IgD-negative memory B cell (primary cell): Measurements from ENCODE around the gene EIF4G1. TPM values are rescaled to one million over a fixed set of nuclear protein-coding genes. Genes with fewer than 3 reads are reported as not detected.
A peak's percentile ranks its signal among the peaks of the same experiment; 100 is the strongest.

Experiments used
- H3K27ac Mint-ChIP-seq, 3 donors: one replicate each; pipeline ENCODE4 v1.8.0; 2020 to 2022; ENCODE audit warnings: mild to moderate bottlenecking in 3 of 3, mixed read lengths in 3 of 3, moderate library complexity in 1 of 3
- H3K27me3 Mint-ChIP-seq: one replicate; pipeline ENCODE4 v1.8.0; 2021; ENCODE audit warnings: mixed read lengths
- H3K36me3 Mint-ChIP-seq: one replicate; pipeline ENCODE4 v1.8.0; 2020; ENCODE audit warnings: mild to moderate bottlenecking, mixed read lengths
- H3K4me1 Mint-ChIP-seq, 3 donors: one replicate each; pipeline ENCODE4 v1.8.0; 2020 to 2022; ENCODE audit warnings: mixed read lengths in 3 of 3, mild to moderate bottlenecking in 1 of 3
- H3K4me3 Mint-ChIP-seq, 4 donors: one replicate each; pipeline ENCODE4 v1.8.0; 2020 to 2022; ENCODE audit warnings: mild to moderate bottlenecking in 4 of 4, mixed read lengths in 4 of 4, moderate library complexity in 3 of 4
- H3K9me3 Mint-ChIP-seq, 3 donors: one replicate each; pipeline ENCODE4 v1.8.0; 2020 to 2021; ENCODE audit warnings: mixed read lengths in 3 of 3, mild to moderate bottlenecking in 1 of 3
- polyA plus RNA-seq: library from polyadenylated mRNA; unstranded; fragments of 300-500 nt; fragmentation: Illumina TruSeq; gene quantifications from one replicate; pipeline ENCODE4 v1.2.3, GENCODE V29; 2021

EIF4G1 gene
- polyA plus RNA-seq, 1 donor from 2014 or later = 28.0 TPM

DNA sequence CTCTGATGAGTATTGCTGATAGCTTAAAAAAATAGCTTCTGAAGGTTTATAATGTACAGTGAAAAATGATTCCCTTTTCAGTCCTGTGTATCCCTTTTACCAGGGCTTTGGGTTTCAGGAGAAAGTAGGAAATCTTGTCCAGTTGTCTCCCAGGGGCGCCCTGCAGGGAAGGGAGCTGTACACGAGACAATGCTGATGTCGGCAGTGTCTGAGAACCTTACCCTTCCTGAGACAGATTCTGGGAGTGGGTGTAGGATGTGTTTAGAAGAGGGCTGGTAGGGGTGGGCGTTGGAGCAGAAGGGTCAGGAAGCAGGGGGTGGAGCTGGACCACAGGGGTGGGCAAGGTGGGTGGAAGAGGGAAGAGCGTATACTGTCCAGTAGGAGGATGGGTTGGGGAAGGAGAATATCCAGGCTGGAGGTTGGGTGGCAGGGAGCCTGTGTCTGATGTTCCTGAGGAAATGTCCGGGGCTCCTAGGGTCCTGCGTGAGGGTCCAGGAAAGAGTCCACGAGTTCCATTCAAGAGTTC, 58.0 kb downstream of the EIF4G1 start:
- Mint-ChIP-seq H3K36me3 (peaks cover 7% of the 10 kb centered on the region), H3K27ac (peak overlapping the region in 1 of 3 donors; percentile 61), H3K9me3 (no peaks in the 10 kb centered on the region), H3K27me3 (peaks cover 7% of the 10 kb centered on the region), H3K4me3 (no peak overlapping the region), H3K4me1 (no peaks in the 10 kb centered on the region)

GRCh38 chr3:184372911-184373310, 58.5 kb downstream of the EIF4G1 start:
- Mint-ChIP-seq H3K4me1 (no peaks in the 10 kb centered on the region), H3K4me3 (no peak overlapping the region), H3K27ac (no peak overlapping the region), H3K36me3 (peaks cover 7% of the 10 kb centered on the region), H3K27me3 (peaks cover 11% of the 10 kb centered on the region), H3K9me3 (no peaks in the 10 kb centered on the region)

DNA sequence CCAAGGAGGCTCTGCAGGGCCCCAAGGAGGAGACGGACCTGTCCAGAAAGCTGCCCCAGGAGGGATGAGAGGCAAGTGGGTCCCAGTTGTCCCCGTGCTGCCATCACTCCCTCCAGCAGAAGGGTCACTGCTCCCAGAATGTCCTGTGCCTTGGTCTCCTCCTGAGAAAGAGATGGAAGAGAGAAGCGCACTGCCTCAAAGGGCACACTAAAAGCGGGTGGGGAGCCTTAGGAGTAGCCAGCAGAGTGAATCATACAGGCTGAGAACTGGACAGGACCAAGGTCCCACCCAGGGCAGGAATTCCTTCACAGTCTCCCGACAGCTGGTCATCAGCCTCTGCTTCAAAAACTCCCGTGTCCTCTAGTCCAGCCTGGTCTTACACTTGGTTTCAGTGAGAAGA, 59.0 kb downstream of the EIF4G1 start:
- H3K36me3 Mint-ChIP-seq = peaks cover 4% of the 10 kb centered on the region
- no peak overlapping the region for H3K27ac Mint-ChIP-seq
- H3K27me3 Mint-ChIP-seq = peaks cover 16% of the 10 kb centered on the region
- no peak overlapping the region for H3K4me3 Mint-ChIP-seq
- H3K9me3 Mint-ChIP-seq = no peaks in the 10 kb centered on the region
- no peaks in the 10 kb centered on the region for H3K4me1 Mint-ChIP-seq

GRCh38 chr3:184375747-184376461, 61.5 kb downstream of the EIF4G1 start:
- Mint-ChIP-seq H3K27me3 (peaks cover 28% of the 10 kb centered on the region), H3K36me3 (peaks cover 4% of the 10 kb centered on the region), H3K27ac (peak overlapping the region in 1 of 3 donors; percentile 6), H3K9me3 (no peaks in the 10 kb centered on the region), H3K4me3 (no peak overlapping the region), H3K4me1 (peaks cover 0 to 5% (median 1%) of the 10 kb centered on the region in 3 donors)

DNA sequence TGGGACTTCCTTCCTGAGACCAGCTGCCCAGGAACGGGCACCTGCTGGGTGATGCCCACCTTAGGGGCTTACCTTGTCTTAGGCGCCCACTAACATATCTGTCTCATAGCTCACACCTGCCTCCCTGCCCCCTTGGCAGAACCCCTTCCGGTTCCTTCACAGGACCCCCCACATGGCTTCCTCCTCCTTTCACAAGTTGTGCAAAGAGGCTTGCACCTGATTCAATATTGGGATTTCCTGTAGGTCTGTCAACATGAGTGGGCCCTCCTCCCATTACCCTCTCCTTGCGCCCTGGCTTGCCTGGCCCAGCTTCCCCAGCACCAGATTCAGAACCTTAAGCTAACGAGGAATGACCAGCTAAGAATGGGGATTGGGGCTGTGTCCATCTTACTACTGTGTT, 63.0 kb downstream of the EIF4G1 start:
- H3K9me3 Mint-ChIP-seq = no peaks in the 10 kb centered on the region
- H3K27me3 Mint-ChIP-seq = peaks cover 37% of the 10 kb centered on the region
- H3K4me1 Mint-ChIP-seq = peaks cover 0 to 8% (median 3%) of the 10 kb centered on the region in 3 donors
- peaks cover 4% of the 10 kb centered on the region for H3K36me3 Mint-ChIP-seq
- H3K4me3 Mint-ChIP-seq = no peak overlapping the region
- H3K27ac Mint-ChIP-seq = no peak overlapping the region

- Mint-ChIP-seq H3K36me3 (peaks cover 4% of the 10 kb centered on the region), H3K27ac (peak within 1 kb of the TSS in 1 of 3 donors; percentile 73), H3K27me3 (peaks cover 43% of the 10 kb centered on the region), H3K4me3 (peak within 1 kb of the TSS in 3 of 4 donors; percentile 24 to 91 (median 58)), H3K9me3 (no peaks in the 10 kb centered on the region), H3K4me1 (peaks cover 0 to 8% (median 3%) of the 10 kb centered on the region in 3 donors)
Observed at GRCh38 chr3:184377882-184378445, 63.6 kb downstream of the EIF4G1 start, which contains the start of gene THPO. THPO (minus strand) TSS chr3:184378207; CDS start chr3:184376259, 1,948 bp downstream.

DNA sequence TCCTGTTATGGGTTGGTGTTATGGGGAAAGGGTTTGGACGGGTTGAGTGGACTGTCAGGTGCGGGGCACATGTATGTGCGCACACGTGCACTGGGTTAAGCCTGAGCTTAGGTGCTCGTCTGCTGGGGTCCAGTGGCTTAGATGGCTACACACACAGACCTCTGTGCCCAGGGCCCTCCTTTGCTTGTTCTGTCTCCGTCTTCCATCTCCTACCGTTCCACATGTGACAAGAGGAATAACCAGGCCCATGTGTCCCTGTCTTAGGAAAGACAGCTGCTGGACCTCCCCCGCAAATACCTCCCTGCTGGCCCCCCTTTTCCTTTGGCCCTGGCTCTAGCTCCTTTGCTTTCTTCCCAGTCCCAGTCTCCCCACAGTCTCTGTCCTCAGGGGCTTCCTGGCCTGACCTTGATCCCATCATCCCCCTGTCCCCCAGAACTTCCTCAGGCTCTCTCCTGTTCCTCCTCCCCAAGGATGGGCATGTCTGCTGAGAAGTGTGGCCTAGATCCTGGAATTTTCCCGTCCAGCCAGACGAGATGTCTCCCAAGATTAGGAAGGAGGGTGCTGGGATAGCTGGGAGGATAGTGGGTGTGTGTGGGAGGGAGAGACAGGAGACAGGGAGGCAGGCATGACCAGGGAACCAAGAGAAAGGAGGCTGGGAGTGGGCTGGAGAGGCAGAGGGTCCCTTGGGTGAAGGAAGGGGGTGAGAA, 64.4 kb downstream of the EIF4G1 start:
- peaks cover 4% of the 10 kb centered on the region for H3K36me3 Mint-ChIP-seq
- H3K9me3 Mint-ChIP-seq = no peaks in the 10 kb centered on the region
- peak overlapping the region in 3 of 4 donors; percentile 24 to 91 (median 58) for H3K4me3 Mint-ChIP-seq
- peaks cover 0 to 8% (median 3%) of the 10 kb centered on the region in 3 donors for H3K4me1 Mint-ChIP-seq
- peak overlapping the region in 1 of 3 donors; percentile 73 for H3K27ac Mint-ChIP-seq
- H3K27me3 Mint-ChIP-seq = peaks cover 45% of the 10 kb centered on the region

DNA sequence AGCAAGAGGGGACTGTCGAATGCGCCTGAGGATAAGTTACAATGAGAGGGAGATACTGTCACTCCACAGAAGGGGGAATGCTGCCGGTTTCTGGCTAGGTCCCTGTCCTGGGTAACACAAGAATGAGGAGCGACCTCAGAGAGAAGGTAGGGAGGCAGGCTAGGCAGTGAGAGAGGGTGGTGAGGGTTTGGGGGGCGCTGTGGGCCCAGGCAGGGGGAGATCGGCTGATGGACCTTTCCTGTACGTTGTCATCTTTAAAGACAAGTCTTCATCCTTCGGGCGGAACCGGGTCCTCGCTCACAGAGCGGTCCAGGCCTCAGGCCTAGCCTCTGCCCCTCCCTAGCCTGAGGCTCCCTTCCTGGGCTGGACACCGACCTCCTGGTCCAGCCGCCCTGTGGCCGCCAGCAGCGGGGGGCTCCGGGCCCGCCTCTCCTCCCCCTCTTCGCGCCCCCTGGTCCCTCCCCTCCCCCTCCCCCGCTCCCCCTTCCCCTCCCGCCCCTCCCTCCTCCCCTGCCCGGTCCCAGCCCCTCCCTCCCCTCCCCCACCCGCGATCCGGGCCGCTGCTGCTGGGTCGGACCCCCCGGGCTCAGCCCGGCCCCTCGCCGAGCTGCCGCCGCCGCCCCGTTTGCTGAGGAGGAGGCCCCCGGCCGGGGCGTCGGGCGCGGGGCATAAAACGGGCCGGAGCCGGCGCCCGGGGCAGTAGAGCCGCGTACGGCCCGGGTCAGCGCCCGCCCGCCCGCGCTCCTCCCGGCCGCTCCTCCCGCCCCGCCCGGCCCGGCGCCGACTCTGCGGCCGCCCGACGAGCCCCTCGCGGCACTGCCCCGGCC, 65.2 kb downstream of the EIF4G1 start, which contains the start of gene CHRD:
CHRD (plus strand) TSS at position 697 of the 827 bp plus-strand sequence. CDS start 265 bp downstream, outside the sequence.
- no peaks in the 10 kb centered on the region for H3K9me3 Mint-ChIP-seq
- H3K4me1 Mint-ChIP-seq = peaks cover 0 to 8% (median 3%) of the 10 kb centered on the region in 3 donors
- H3K27me3 Mint-ChIP-seq = peaks cover 49% of the 10 kb centered on the region
- H3K36me3 Mint-ChIP-seq = peaks cover 4% of the 10 kb centered on the region
- no peak within 1 kb of the TSS for H3K27ac Mint-ChIP-seq
- H3K4me3 Mint-ChIP-seq = peak within 1 kb of the TSS; percentile 39 to 91 (median 77)

GRCh38 chr3:184380185-184380626, 65.8 kb downstream of the EIF4G1 start:
- H3K36me3 Mint-ChIP-seq = peaks cover 2% of the 10 kb centered on the region

DNA sequence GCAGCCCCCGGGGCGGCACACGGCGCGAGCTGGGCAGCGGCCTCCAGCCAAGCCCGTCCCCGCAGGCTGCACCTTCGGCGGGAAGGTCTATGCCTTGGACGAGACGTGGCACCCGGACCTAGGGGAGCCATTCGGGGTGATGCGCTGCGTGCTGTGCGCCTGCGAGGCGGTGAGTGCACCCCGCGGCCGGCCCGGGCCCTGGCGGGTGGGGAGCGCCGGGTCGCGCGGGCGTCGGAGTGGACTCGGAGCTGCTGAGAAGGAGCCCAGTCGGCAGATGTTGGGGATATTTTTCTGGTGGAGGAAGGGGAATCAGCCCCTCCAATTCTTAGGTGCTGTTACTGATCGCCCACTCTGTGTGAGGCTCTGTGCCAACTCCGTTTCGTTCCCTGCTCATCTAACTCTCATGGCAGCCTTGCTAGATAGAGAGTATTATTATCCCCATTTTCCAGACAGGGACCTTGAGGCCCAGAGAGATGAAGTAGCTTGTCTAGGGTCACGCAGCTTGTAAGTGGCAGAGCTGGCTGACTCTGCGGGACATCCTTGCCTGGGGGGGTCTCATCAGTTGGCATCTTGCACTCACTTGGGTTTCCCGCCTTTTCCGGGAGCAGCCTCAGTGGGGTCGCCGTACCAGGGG, 66.3 kb downstream of the EIF4G1 start:
- no peaks in the 10 kb centered on the region for H3K9me3 Mint-ChIP-seq
- H3K27me3 Mint-ChIP-seq = peaks cover 49% of the 10 kb centered on the region
- peaks cover 0 to 8% (median 3%) of the 10 kb centered on the region in 3 donors for H3K4me1 Mint-ChIP-seq
- H3K27ac Mint-ChIP-seq = no peak overlapping the region
- peaks cover 2% of the 10 kb centered on the region for H3K36me3 Mint-ChIP-seq
- H3K4me3 Mint-ChIP-seq = peak overlapping the region; percentile 39 to 90 (median 74)

More at GRCh38 chr3:184380185-184380626, 65.8 kb downstream of the EIF4G1 start:
- H3K4me1 Mint-ChIP-seq = peaks cover 0 to 8% (median 3%) of the 10 kb centered on the region in 3 donors
- peaks cover 51% of the 10 kb centered on the region for H3K27me3 Mint-ChIP-seq
- no peak overlapping the region for H3K27ac Mint-ChIP-seq
- H3K9me3 Mint-ChIP-seq = no peaks in the 10 kb centered on the region
- H3K4me3 Mint-ChIP-seq = no peak overlapping the region

DNA sequence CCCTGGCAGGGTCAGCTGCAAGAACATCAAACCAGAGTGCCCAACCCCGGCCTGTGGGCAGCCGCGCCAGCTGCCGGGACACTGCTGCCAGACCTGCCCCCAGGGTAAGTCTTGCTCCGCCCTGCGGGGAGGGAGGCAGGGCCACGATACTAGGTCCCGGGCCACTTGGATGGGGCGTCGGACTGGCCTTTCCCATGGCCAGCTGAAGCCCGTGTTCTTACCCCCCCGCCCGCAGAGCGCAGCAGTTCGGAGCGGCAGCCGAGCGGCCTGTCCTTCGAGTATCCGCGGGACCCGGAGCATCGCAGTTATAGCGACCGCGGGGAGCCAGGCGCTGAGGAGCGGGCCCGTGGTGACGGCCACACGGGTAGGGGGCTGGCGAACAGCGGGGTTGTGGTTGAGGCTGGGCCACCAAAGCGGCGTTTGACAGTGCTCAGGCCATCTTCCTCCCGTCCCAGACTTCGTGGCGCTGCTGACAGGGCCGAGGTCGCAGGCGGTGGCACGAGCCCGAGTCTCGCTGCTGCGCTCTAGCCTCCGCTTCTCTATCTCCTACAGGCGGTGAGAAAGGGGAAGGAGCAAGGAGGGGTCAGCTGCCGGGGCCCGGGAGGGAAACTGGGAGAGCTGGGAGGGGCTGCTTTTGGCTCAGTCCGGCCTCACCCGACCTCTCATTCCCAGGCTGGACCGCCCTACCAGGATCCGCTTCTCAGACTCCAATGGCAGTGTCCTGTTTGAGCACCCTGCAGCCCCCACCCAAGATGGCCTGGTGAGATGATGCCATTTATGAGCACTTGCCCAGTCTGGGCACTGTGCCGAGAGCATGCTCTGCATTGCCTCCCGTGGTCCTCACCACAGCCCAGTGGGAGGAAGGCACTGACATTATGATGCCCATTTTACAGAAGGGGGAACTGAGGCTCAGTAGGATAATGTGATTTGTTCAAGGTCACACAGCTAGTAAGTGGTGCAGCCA, 67.1 kb downstream of the EIF4G1 start:
- Mint-ChIP-seq H3K27ac (no peak overlapping the region), H3K9me3 (no peaks in the 10 kb centered on the region), H3K27me3 (peaks cover 50% of the 10 kb centered on the region), H3K4me1 (peaks cover 0 to 8% (median 3%) of the 10 kb centered on the region in 3 donors), H3K36me3 (peaks cover 2% of the 10 kb centered on the region), H3K4me3 (peak overlapping the region; percentile 39 to 85 (median 68))

- H3K9me3 Mint-ChIP-seq = no peaks in the 10 kb centered on the region
- H3K27me3 Mint-ChIP-seq = peaks cover 53% of the 10 kb centered on the region
- H3K4me3 Mint-ChIP-seq = peak overlapping the region in 1 of 4 donors; percentile 83
- no peak overlapping the region for H3K27ac Mint-ChIP-seq
- peaks cover 0 to 8% (median 3%) of the 10 kb centered on the region in 3 donors for H3K4me1 Mint-ChIP-seq
- peaks cover 4% of the 10 kb centered on the region for H3K36me3 Mint-ChIP-seq
Observed at GRCh38 chr3:184382326-184383032, 68.1 kb downstream of the EIF4G1 start.
